Stomach (tissue), 9 donors: Measurements from ENCODE around the gene SMAD5. TPM values are rescaled to one million over a fixed set of nuclear protein-coding genes. Genes with fewer than 3 reads are reported as not detected.
A peak's percentile ranks its signal among the peaks of the same experiment; 100 is the strongest.

Experiments
- DNase-seq, 2 donors: peaks; one replicate each; pipeline versions ENCODE4 v3.0.0 to v3.0.0-alpha.2; 2013 to 2019
- H3K27ac ChIP-seq, 5 donors: fragments of 200-600 bp in 4 of 5; sonication (generic) in 4 of 5; one replicate each; pipeline ENCODE4 v1.5.1; 2013 to 2019; ENCODE audit warnings: mild to moderate bottlenecking in 1 of 5, moderate library complexity in 1 of 5
- H3K27me3 ChIP-seq, 3 donors: fragments of 200-600 bp; sonication (generic); one replicate each; pipeline ENCODE4 v1.5.1; 2017 to 2019; ENCODE audit warnings: mixed run types in 1 of 3
- H3K36me3 ChIP-seq, 4 donors: fragments of 200-600 bp; sonication (generic); 1 replicate in 3 of 4; 2 replicates in 1 of 4; pipeline ENCODE4 v1.5.1; 2016 to 2019
- H3K4me1 ChIP-seq, 4 donors: fragments of 200-600 bp; sonication (generic); one replicate each; pipeline ENCODE4 v1.5.1; 2016 to 2019
- H3K4me3 ChIP-seq, 4 donors: fragments of 200-600 bp; sonication (generic) in 3 of 4; one replicate each; pipeline ENCODE4 v1.5.1; 2016 to 2019; ENCODE audit warnings: mild to moderate bottlenecking in 1 of 4
- H3K9me3 ChIP-seq, 4 donors: fragments of 200-600 bp; sonication (generic); one replicate each; pipeline ENCODE4 v1.5.1; 2016 to 2019
- CTCF ChIP-seq, 7 experiments: fragments of 450-650 bp in 4 of 7; fragments of 200-600 bp in 3 of 7; sonication (generic) in 3 of 7; IDR thresholded peaks; one replicate each; pipeline ENCODE4 v1.5.1; 2016 to 2019; ENCODE audit warnings: antibody characterized with exemption in 7 of 7, control low read depth in 2 of 7, mild to moderate bottlenecking in 1 of 7
- EP300 ChIP-seq: sonication (generic); formaldehyde crosslinking; IDR thresholded peaks from one replicate; pipeline ENCODE4 v1.6.1; 2017; ENCODE audit warnings: antibody characterized with exemption
- POLR2A ChIP-seq, 4 donors: fragments of 450-650 bp; IDR thresholded peaks; one replicate each; pipeline ENCODE4 v1.6.1; 2016; ENCODE audit warnings: antibody characterized with exemption in 4 of 4, control low read depth in 2 of 4, mild to moderate bottlenecking in 1 of 4, moderate library complexity in 1 of 4
- POLR2AphosphoS5 ChIP-seq, 3 donors: sonication (generic); formaldehyde crosslinking; IDR thresholded peaks; one replicate each; pipeline ENCODE4 v1.6.1; 2016; ENCODE audit warnings: antibody characterized with exemption in 3 of 3
- WGBS, 5 donors: extraction: QIAGEN DNeasy Blood & Tissue Kit in 3 of 5; methylation state at CpG; one replicate each; pipeline versions ENCODE4 v1.1.5 to v1.1.7; 2013 to 2018; 5-methylcytosine and 5-hydroxymethylcytosine counted together
- intact Hi-C: fragments of 100-400 bp; cut with DNase I; formaldehyde crosslinking; loops from one replicate; pipeline ENCODE4 v1.15.1; 2023; ENCODE audit warnings: low total_unique reads
- polyA plus RNA-seq, 3 donors: library from polyadenylated mRNA; stranded (reverse); fragments of 200-250 nt; gene quantifications; one replicate each; pipeline ENCODE4 v1.2.3, GENCODE V29; 2013
- total RNA-seq, 5 donors: library from RNA; depleted of rRNA; stranded (reverse); fragments of >200 nt; gene quantifications; one replicate each; pipeline versions ENCODE4 v1.1.0 to v1.2.3, GENCODE V29; 2014 to 2016
- donor health status: healthy with polysubstance abuse.
- donor health status: Bipolar disorder and iron deficiency.
- donor health status: healthy.

SMAD5 gene
- total and polyA plus RNA-seq, 8 donors: 6.8 to 220 (median 24.0) TPM

GRCh38 chr5:136087961-136088871, 44.4 kb upstream of the SMAD5 start:
- TF ChIP-seq POLR2A (IDR thresholded peaks at IDR 0.05) (no peak), CTCF (IDR thresholded peaks at IDR 0.05) (no peak), POLR2AphosphoS5 (IDR thresholded peaks at IDR 0.05) (peak in 2 of 3 donors; percentile 40 to 70)
- Histone ChIP-seq H3K27me3 (no peaks in the 10 kb centered on the region), H3K27ac (peak overlapping the region; percentile 44 to 75 (median 68)), H3K36me3 (no peaks in the 10 kb centered on the region), H3K4me1 (peaks cover 10 to 15% (median 12%) of the 10 kb centered on the region in 4 donors), H3K4me3 (no peak overlapping the region), H3K9me3 (no peaks in the 10 kb centered on the region)
- peak; percentile 76 to 91 for DNase-seq
- 37 to 46% (median 42%) methylated on average over 16 of the region's 16 CpGs for WGBS, 5 donors
- intact Hi-C loops: no loop called here

- intact Hi-C loops: no loop called here
- TF ChIP-seq POLR2AphosphoS5 (IDR thresholded peaks at IDR 0.05): no peak
- no peak for TF ChIP-seq CTCF (IDR thresholded peaks at IDR 0.05)
- TF ChIP-seq POLR2A (IDR thresholded peaks at IDR 0.05): no peak
- no peak for TF ChIP-seq EP300
- H3K9me3 ChIP-seq: no peaks in the 10 kb centered on the region
- DNase-seq: peak in 1 of 2 donors; percentile 53
- no peak overlapping the region for H3K27ac ChIP-seq
- no peaks in the 10 kb centered on the region for H3K27me3 ChIP-seq
- H3K4me1 ChIP-seq: peaks cover 10 to 31% (median 23%) of the 10 kb centered on the region in 4 donors
- no peaks in the 10 kb centered on the region for H3K36me3 ChIP-seq
- WGBS, 5 donors: 59 to 79% (median 74%) methylated on average over 7 of the region's 7 CpGs
- H3K4me3 ChIP-seq: no peak overlapping the region
These were observed 42.9 kb upstream of the SMAD5 start for GRCh38 chr5:136089791-136090190.

- intact Hi-C loops: no loop called here
- H3K36me3 ChIP-seq: no peaks in the 10 kb centered on the region
- H3K27ac ChIP-seq: peak overlapping the region in 1 of 5 donors; percentile 1
- peaks cover 10 to 36% (median 25%) of the 10 kb centered on the region in 4 donors for H3K4me1 ChIP-seq
- H3K27me3 ChIP-seq: no peaks in the 10 kb centered on the region
- no peak overlapping the region for H3K4me3 ChIP-seq
- H3K9me3 ChIP-seq: no peaks in the 10 kb centered on the region
- WGBS, 5 donors: 84 to 95% (median 94%) methylated on average over 4 of the region's 4 CpGs
- TF ChIP-seq POLR2AphosphoS5 (IDR thresholded peaks at IDR 0.05) (no peak), CTCF (IDR thresholded peaks at IDR 0.05) (no peak), EP300 (no peak), POLR2A (IDR thresholded peaks at IDR 0.05) (no peak)
- no peak for DNase-seq
These were observed 42.3 kb upstream of the SMAD5 start for GRCh38 chr5:136090319-136090718.

- no peak overlapping the region for H3K4me3 ChIP-seq
- TF ChIP-seq EP300 (no peak), POLR2A (IDR thresholded peaks at IDR 0.05) (no peak), CTCF (IDR thresholded peaks at IDR 0.05) (no peak), POLR2AphosphoS5 (IDR thresholded peaks at IDR 0.05) (no peak)
- H3K9me3 ChIP-seq: no peaks in the 10 kb centered on the region
- intact Hi-C loops: no loop called here
- peak overlapping the region in 3 of 5 donors; percentile 3 to 53 (median 15) for H3K27ac ChIP-seq
- peaks cover 0 to 21% (median 13%) of the 10 kb centered on the region in 4 donors for H3K4me1 ChIP-seq
- H3K27me3 ChIP-seq: no peaks in the 10 kb centered on the region
- 35 to 60% (median 51%) methylated on average over 3 of the region's 3 CpGs for WGBS, 5 donors
- DNase-seq: peak; percentile 50 to 62
- H3K36me3 ChIP-seq: no peaks in the 10 kb centered on the region
These were observed 38.3 kb upstream of the SMAD5 start for GRCh38 chr5:136094189-136094912.
